H9 (cell line): ENCODE results near the gene ACAD8. TPM values are rescaled to one million over a fixed set of nuclear protein-coding genes. Genes with fewer than 3 reads are reported as not detected.

Experiments
- DNase-seq: peaks from one replicate; pipeline ENCODE4 v3.0.0-alpha.2; 2017
- H2AFZ ChIP-seq: one replicate; pipeline ENCODE4 v1.6.1; 2013; ENCODE audit warnings: mild to moderate bottlenecking, low read length, control low read depth, moderate library complexity
- H2AK5ac ChIP-seq: 2 replicates; pipeline ENCODE4 v1.6.1; 2013; ENCODE audit warnings: low read length, control low read depth, mixed read lengths; ENCODE audit not compliant: insufficient read length
- H2BK120ac ChIP-seq: one replicate; pipeline ENCODE4 v1.6.1; 2013; ENCODE audit warnings: low read depth, mild to moderate bottlenecking, low read length, control low read depth, inconsistent platforms; ENCODE audit not compliant: poor library complexity, severe bottlenecking
- H2BK12ac ChIP-seq: 2 replicates; pipeline ENCODE4 v1.6.1; 2013; ENCODE audit warnings: low read length, control low read depth, mixed read lengths, low read depth; ENCODE audit not compliant: insufficient read length
- H2BK15ac ChIP-seq: 2 replicates; pipeline ENCODE4 v1.6.1; 2013; ENCODE audit warnings: low read depth, low read length, control low read depth
- H2BK20ac ChIP-seq: one replicate; pipeline ENCODE4 v1.6.1; 2013; ENCODE audit warnings: low read depth, mild to moderate bottlenecking, low read length, control low read depth, inconsistent platforms; ENCODE audit not compliant: poor library complexity, severe bottlenecking
- H2BK5ac ChIP-seq: 2 replicates; pipeline ENCODE4 v1.6.1; 2013; ENCODE audit warnings: low read length, control low read depth, mixed read lengths; ENCODE audit not compliant: insufficient read length
- H3K14ac ChIP-seq: 2 replicates; pipeline ENCODE4 v1.6.1; 2013; ENCODE audit warnings: low read length, control low read depth; ENCODE audit not compliant: insufficient read depth
- H3K18ac ChIP-seq: 2 replicates; pipeline ENCODE4 v1.6.1; 2013; ENCODE audit warnings: low read depth, mild to moderate bottlenecking, mixed read lengths, low read length, control low read depth; ENCODE audit not compliant: insufficient read length
- H3K23ac ChIP-seq: 2 replicates; pipeline ENCODE4 v1.6.1; 2013; ENCODE audit warnings: low read length, control low read depth, mixed read lengths, low read depth; ENCODE audit not compliant: insufficient read length
- H3K23me2 ChIP-seq: 2 replicates; pipeline ENCODE4 v1.6.1; 2013; ENCODE audit warnings: low read depth, mild to moderate bottlenecking, mixed read lengths, low read length, control low read depth; ENCODE audit not compliant: insufficient read length, poor library complexity, severe bottlenecking
- H3K27ac ChIP-seq: 2 replicates; pipeline ENCODE4 v1.5.1; 2013; ENCODE audit warnings: low read length, control low read depth, mixed read lengths, low read depth; ENCODE audit not compliant: insufficient read length
- H3K27me3 ChIP-seq: 2 replicates; pipeline ENCODE4 v1.6.1; 2013; ENCODE audit warnings: low read length, control low read depth, inconsistent platforms; ENCODE audit not compliant: insufficient read depth
- H3K4ac ChIP-seq: 2 replicates; pipeline ENCODE4 v1.6.1; 2013; ENCODE audit warnings: low read depth, mild to moderate bottlenecking, control low read depth, inconsistent platforms, low read length, moderate library complexity
- H3K4me1 ChIP-seq: 2 replicates; pipeline ENCODE4 v1.6.1; 2013; ENCODE audit warnings: low read length, control low read depth, inconsistent platforms; ENCODE audit not compliant: insufficient read depth
- H3K4me2 ChIP-seq: 2 replicates; pipeline ENCODE4 v1.6.1; 2013; ENCODE audit warnings: low read length, control low read depth, mixed read lengths; ENCODE audit not compliant: insufficient read length, insufficient read depth
- H3K56ac ChIP-seq: 2 replicates; pipeline ENCODE4 v1.6.1; 2013; ENCODE audit warnings: low read depth, mild to moderate bottlenecking, mixed read lengths, low read length, control low read depth; ENCODE audit not compliant: insufficient read length
- H3K79me1 ChIP-seq: 2 replicates; pipeline ENCODE4 v1.6.1; 2013; ENCODE audit warnings: low read depth, mild to moderate bottlenecking, moderate library complexity, low read length, control low read depth, inconsistent platforms; ENCODE audit not compliant: insufficient read depth, poor library complexity, severe bottlenecking
- H3K79me2 ChIP-seq: 2 replicates; pipeline ENCODE4 v1.6.1; 2013; ENCODE audit warnings: low read length, control low read depth, inconsistent platforms; ENCODE audit not compliant: insufficient read depth
- H3K9ac ChIP-seq: 2 replicates; pipeline ENCODE4 v1.6.1; 2013; ENCODE audit warnings: low read length, control low read depth, mixed read lengths; ENCODE audit not compliant: insufficient read length; ENCODE audit errors: extremely low read depth
- H3K9me3 ChIP-seq: one replicate; pipeline ENCODE4 v1.6.1; 2013; ENCODE audit warnings: low read depth, low read length, inconsistent platforms; ENCODE audit not compliant: control insufficient read depth
- H3T11ph ChIP-seq: one replicate; pipeline ENCODE4 v1.6.1; 2013; ENCODE audit warnings: mild to moderate bottlenecking, low read length, control low read depth, inconsistent platforms
- H4K20me1 ChIP-seq: one replicate; pipeline ENCODE4 v1.6.1; 2013; ENCODE audit not compliant: control insufficient read depth, insufficient read length, insufficient read depth
- H4K5ac ChIP-seq: 2 replicates; pipeline ENCODE4 v1.6.1; 2013; ENCODE audit warnings: low read depth, mild to moderate bottlenecking, mixed read lengths, low read length, control low read depth; ENCODE audit not compliant: insufficient read length
- H4K8ac ChIP-seq: replicated peaks from 2 replicates; pipeline ENCODE4 v1.6.1; 2013; ENCODE audit warnings: low read length, control low read depth, mixed read lengths, low read depth; ENCODE audit not compliant: insufficient read length
- H4K91ac ChIP-seq: 2 replicates; pipeline ENCODE4 v1.6.1; 2013; ENCODE audit warnings: low read depth, mild to moderate bottlenecking, moderate library complexity, mixed read lengths, low read length, control low read depth; ENCODE audit not compliant: insufficient read length
- H3K27ac Mint-ChIP-seq, 3 experiments: 2 replicates in 2 of 3; 3 replicates in 1 of 3; pipeline ENCODE4 v1.8.0; 2020 to 2021; ENCODE audit warnings: mixed read lengths in 3 of 3, mild to moderate bottlenecking in 1 of 3, moderate library complexity in 1 of 3
- H3K27me3 Mint-ChIP-seq: 2 replicates; pipeline ENCODE4 v1.8.0; 2021; ENCODE audit warnings: low read depth, mild to moderate bottlenecking, moderate library complexity, mixed read lengths
- H3K36me3 Mint-ChIP-seq, 3 experiments: 2 replicates in 2 of 3; 3 replicates in 1 of 3; pipeline ENCODE4 v1.8.0; 2020 to 2021; ENCODE audit warnings: low read depth in 3 of 3, mixed read lengths in 3 of 3; ENCODE audit not compliant: insufficient read depth in 1 of 3
- H3K4me1 Mint-ChIP-seq, 2 experiments: 2 replicates each; pipeline ENCODE4 v1.8.0; 2020; ENCODE audit warnings: mixed read lengths in 2 of 2
- H3K4me3 Mint-ChIP-seq, 2 experiments: 2 replicates in 1 of 2; 3 replicates in 1 of 2; pipeline ENCODE4 v1.8.0; 2020 to 2021; ENCODE audit warnings: mild to moderate bottlenecking in 2 of 2, mixed read lengths in 2 of 2, moderate library complexity in 1 of 2
- H3K9me3 Mint-ChIP-seq, 2 experiments: 2 replicates in 1 of 2; 3 replicates in 1 of 2; pipeline ENCODE4 v1.8.0; 2020; ENCODE audit warnings: mild to moderate bottlenecking in 2 of 2, mixed read lengths in 2 of 2, moderate library complexity in 1 of 2
- WGBS: extraction: QIAGEN DNeasy Blood & Tissue Kit; methylation state at CpG from one replicate; pipeline ENCODE4 v1.1.7; 2013; ENCODE audit warnings: missing lambda C conversion rate, low lambda C conversion rate, mixed read lengths; ENCODE audit not compliant: insufficient read length; ENCODE audit errors: extremely low coverage; 5-methylcytosine and 5-hydroxymethylcytosine counted together
- total RNA-seq: library from RNA; stranded (reverse); gene quantifications from 2 replicates; pipeline ENCODE4 v1.2.1, GENCODE V29; 2021
- TF ChIP-seq, protein P1 (sequence below): fragments of 200-600 bp; sonication (generic); conservative IDR thresholded peaks from 3 replicates; pipeline ENCODE4 v1.8.0; 2021; ENCODE audit warnings: antibody characterized with exemption, mild to moderate bottlenecking

The ACAD8 gene
- total RNA-seq, 1 experiment from 2014 or later = 46.8 TPM

DNA sequence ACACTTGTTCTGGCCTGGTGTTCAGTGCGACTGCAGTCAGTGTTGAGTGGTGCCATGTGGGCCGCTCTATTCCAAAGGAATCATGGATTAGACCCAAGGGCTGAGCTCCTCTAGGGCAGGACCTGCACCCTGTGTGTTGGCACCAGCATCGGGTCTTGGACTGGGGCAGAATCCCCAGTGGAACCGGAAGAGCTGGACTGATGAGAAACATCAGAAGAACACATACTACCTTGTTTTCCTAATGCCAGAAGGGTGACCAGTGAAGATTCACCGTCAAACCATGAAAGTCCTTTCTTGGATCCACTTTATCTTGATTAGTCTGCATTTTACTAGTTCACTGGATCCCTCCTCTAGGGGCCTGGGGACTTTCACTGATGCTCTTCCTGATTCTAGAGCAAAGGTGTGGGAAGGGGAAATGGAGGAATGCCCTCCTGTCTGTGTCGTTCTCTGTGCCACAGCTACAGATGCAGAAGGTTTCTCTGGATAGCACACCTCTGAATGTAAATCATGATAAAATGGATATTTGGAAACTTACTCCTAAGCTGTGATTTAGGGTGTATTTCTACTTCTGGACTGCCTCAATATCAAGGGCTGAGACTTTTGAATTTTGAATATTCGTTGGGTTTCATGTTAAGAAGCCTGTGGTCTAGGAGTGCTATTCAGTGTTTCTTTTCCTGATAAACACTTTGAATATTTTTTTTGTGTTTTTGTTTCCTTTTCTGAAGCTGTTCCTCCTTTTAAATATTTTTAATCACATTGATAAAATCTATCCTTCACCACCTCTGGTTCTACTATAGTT, 11.8 kb downstream of the ACAD8 start:
- Histone ChIP-seq H3K9me3 (no peaks in the 10 kb centered on the region), H2BK120ac (no peak overlapping the region), H3K4ac (no peak overlapping the region), H2AFZ (no peak overlapping the region), H4K91ac (no peak overlapping the region), H3K56ac (no peak overlapping the region), H2BK12ac (no peak overlapping the region), H3K79me2 (no peaks in the 10 kb centered on the region; the same call in 1 of the 2 replicates), H4K8ac (no peak overlapping the region), H3K14ac (no peak overlapping the region), H3K79me1 (no peaks in the 10 kb centered on the region), H2BK20ac (no peak overlapping the region), H2BK5ac (no peak overlapping the region), H2BK15ac (no peak overlapping the region), H4K5ac (no peak overlapping the region), H3K4me2 (no peak overlapping the region), H3K23me2 (no peaks in the 10 kb centered on the region), H3T11ph (no peak overlapping the region), H3K18ac (no peak overlapping the region), H3K23ac (no peak overlapping the region), H3K27me3 (no peaks in the 10 kb centered on the region), H2AK5ac (no peak overlapping the region), H3K9ac (no peak overlapping the region), H4K20me1 (no peaks in the 10 kb centered on the region), H3K4me1 (peaks cover 14% of the 10 kb centered on the region; the same call in 1 of the 2 replicates), H3K27ac (no peak overlapping the region)
- WGBS = no CpG with 5 or more reads among the region's 7 CpGs
- Mint-ChIP-seq H3K36me3 (peaks cover 9 to 42% (median 30%) of the 10 kb centered on the region in 3 experiments; a peak in 5 of 7 replicates), H3K27me3 (no peaks in the 10 kb centered on the region), H3K27ac (peak overlapping the region in 2 of 3 experiments; percentile 28 to 89; a peak in 4 of 7 replicates), H3K9me3 (no peaks in the 10 kb centered on the region), H3K4me3 (no peak overlapping the region), H3K4me1 (peaks cover 27 to 31% of the 10 kb centered on the region in 2 experiments)
- DNase-seq = no peak
- TF ChIP-seq, protein P1, sequence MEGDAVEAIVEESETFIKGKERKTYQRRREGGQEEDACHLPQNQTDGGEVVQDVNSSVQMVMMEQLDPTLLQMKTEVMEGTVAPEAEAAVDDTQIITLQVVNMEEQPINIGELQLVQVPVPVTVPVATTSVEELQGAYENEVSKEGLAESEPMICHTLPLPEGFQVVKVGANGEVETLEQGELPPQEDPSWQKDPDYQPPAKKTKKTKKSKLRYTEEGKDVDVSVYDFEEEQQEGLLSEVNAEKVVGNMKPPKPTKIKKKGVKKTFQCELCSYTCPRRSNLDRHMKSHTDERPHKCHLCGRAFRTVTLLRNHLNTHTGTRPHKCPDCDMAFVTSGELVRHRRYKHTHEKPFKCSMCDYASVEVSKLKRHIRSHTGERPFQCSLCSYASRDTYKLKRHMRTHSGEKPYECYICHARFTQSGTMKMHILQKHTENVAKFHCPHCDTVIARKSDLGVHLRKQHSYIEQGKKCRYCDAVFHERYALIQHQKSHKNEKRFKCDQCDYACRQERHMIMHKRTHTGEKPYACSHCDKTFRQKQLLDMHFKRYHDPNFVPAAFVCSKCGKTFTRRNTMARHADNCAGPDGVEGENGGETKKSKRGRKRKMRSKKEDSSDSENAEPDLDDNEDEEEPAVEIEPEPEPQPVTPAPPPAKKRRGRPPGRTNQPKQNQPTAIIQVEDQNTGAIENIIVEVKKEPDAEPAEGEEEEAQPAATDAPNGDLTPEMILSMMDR = no peak
